PC-3 (cell line): Measurements from ENCODE around the gene HMCN1. TPM values are rescaled to one million over a fixed set of nuclear protein-coding genes. Genes with fewer than 3 reads are reported as not detected.

Experiments
- ATAC-seq: fragments of 200-7000 bp; cut with Tn5 transposase; 2 replicates; pipeline ENCODE4 v1.9.1; 2020; ENCODE audit warnings: mild to moderate bottlenecking, moderate library complexity
- BruUV-seq: library from RNA; stranded (reverse); fragments of 400-500 nt; replicated peaks from 2 replicates; lab custom pipeline; 2021; lab: Mats Ljungman, UMichigan
- CTCF ChIA-PET: fragments of 300-600 bp; sonication (Branson Sonifier 250); formaldehyde crosslinking; loops from one replicate; lab custom pipeline; 2022; ENCODE audit warnings: antibody characterized with exemption; lab: Charles Lee
- POLR2A ChIA-PET: fragments of 300-600 bp; sonication (Branson Sonifier 250); formaldehyde crosslinking; loops from one replicate; lab custom pipeline; 2022; ENCODE audit warnings: antibody characterized with exemption; ENCODE audit not compliant: unreplicated experiment; lab: Charles Lee
- DNase-seq: peaks from one replicate; pipeline ENCODE4 v3.0.0-alpha.2; 2015
- H2AFZ ChIP-seq: fragments of 300-600 bp; sonication (generic); 2 replicates; pipeline ENCODE4 v1.6.0; 2016; ENCODE audit warnings: antibody characterized with exemption, low read length
- H3F3A ChIP-seq: fragments of 300-600 bp; sonication (generic); one replicate; pipeline ENCODE4 v1.6.0; 2017; ENCODE audit warnings: antibody characterized with exemption, low read length, control low read depth, mild to moderate bottlenecking; ENCODE audit not compliant: unreplicated experiment
- H3K27ac ChIP-seq: fragments of 300-600 bp; sonication (generic); 2 replicates; pipeline ENCODE4 v1.5.1; 2016; ENCODE audit warnings: mild to moderate bottlenecking, low read length
- H3K27me3 ChIP-seq: fragments of 300-600 bp; sonication (generic); 2 replicates; pipeline ENCODE4 v1.6.1; 2016; ENCODE audit warnings: low read length, mixed read lengths
- H3K36me3 ChIP-seq: fragments of 300-600 bp; sonication (generic); 2 replicates; pipeline ENCODE4 v1.6.1; 2016; ENCODE audit warnings: low read depth, mixed run types, low read length, mixed read lengths
- H3K4me1 ChIP-seq: fragments of 300-600 bp; sonication (generic); 2 replicates; pipeline ENCODE4 v1.5.1; 2016; ENCODE audit warnings: low read length; ENCODE audit not compliant: insufficient read depth
- H3K4me2 ChIP-seq: fragments of 300-600 bp; sonication (generic); 2 replicates; pipeline ENCODE4 v1.6.0; 2016; ENCODE audit warnings: low read length
- H3K4me3 ChIP-seq: fragments of 300-600 bp; sonication (generic); 2 replicates; pipeline ENCODE4 v1.5.1; 2016; ENCODE audit warnings: mild to moderate bottlenecking, low read length, mixed read lengths
- H3K79me2 ChIP-seq: fragments of 300-600 bp; sonication (generic); 2 replicates; pipeline ENCODE4 v1.6.1; 2017; ENCODE audit warnings: low read length, mixed read lengths
- H3K9ac ChIP-seq: fragments of 300-600 bp; sonication (generic); 2 replicates; pipeline ENCODE4 v1.6.0; 2016; ENCODE audit warnings: mild to moderate bottlenecking, low read length
- H3K9me2 ChIP-seq: fragments of 300-600 bp; sonication (generic); replicated peaks from 2 replicates; pipeline ENCODE4 v1.6.1; 2016; ENCODE audit warnings: mixed run types, low read length, mixed read lengths
- H3K9me3 ChIP-seq: fragments of 300-600 bp; sonication (generic); 2 replicates; pipeline ENCODE4 v1.6.1; 2016; ENCODE audit warnings: low read length, mixed read lengths
- H4K20me1 ChIP-seq: fragments of 300-600 bp; sonication (generic); 2 replicates; pipeline ENCODE4 v1.6.1; 2016; ENCODE audit warnings: low read length, mixed read lengths
- EZH2 ChIP-seq: fragments of 300-600 bp; sonication (generic); IDR thresholded peaks from one replicate; pipeline ENCODE4 v1.6.1; 2017; ENCODE audit warnings: antibody characterized with exemption, mild to moderate bottlenecking, low read length; ENCODE audit not compliant: unreplicated experiment
- EZH2phosphoT487 ChIP-seq: fragments of 300-600 bp; sonication (generic); IDR thresholded peaks from 2 replicates; pipeline ENCODE4 v1.6.1; 2018; ENCODE audit warnings: mild to moderate bottlenecking, antibody characterized with exemption, low read length, borderline replicate concordance
- intact Hi-C: fragments of 100-400 bp; cut with micrococcal nuclease; formaldehyde crosslinking; loops from 2 replicates; pipeline ENCODE4 v1.9.0; 2023
- total RNA-seq: library from RNA; depleted of rRNA; stranded (reverse); fragments of >200 nt; gene quantifications from 2 replicates; pipeline ENCODE4 v1.2.3, GENCODE V29; 2014
- TF ChIP-seq, protein P1 (sequence below): fragments of 300-600 bp; sonication (generic); conservative IDR thresholded peaks from 2 replicates; pipeline ENCODE4 v1.5.1; 2017; ENCODE audit warnings: antibody characterized with exemption, low read depth, mild to moderate bottlenecking, low read length

Gene HMCN1
- total RNA-seq, 1 experiment from 2014 or later: 0.66 TPM

DNA sequence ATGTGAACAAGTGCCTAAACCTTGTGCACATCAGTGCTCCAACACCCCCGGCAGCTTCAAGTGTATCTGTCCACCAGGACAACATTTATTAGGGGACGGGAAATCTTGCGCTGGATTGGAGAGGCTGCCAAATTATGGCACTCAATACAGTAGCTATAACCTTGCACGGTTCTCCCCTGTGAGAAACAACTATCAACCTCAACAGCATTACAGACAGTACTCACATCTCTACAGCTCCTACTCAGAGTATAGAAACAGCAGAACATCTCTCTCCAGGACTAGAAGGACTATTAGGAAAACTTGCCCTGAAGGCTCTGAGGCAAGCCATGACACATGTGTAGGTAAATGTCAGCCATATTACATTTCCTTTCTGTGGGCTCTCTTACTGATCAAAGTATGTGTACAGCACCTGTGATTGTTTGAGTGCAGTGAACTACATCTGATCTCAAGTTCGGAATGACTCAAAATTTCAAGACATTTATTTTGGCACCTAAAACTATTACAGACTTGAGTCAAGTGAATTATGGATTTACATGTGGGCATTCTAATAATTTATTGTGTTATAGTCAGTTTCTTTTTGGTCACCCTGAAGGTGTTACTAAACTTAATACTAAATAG lies 444.3 kb downstream of the HMCN1 start:
- intact Hi-C loops: no loop called here
- DNase-seq (peak; percentile 72), ATAC-seq (peak; percentile 48)
- TF ChIP-seq EZH2phosphoT487 (no peak), EZH2 (no peak)
- TF ChIP-seq, protein P1, sequence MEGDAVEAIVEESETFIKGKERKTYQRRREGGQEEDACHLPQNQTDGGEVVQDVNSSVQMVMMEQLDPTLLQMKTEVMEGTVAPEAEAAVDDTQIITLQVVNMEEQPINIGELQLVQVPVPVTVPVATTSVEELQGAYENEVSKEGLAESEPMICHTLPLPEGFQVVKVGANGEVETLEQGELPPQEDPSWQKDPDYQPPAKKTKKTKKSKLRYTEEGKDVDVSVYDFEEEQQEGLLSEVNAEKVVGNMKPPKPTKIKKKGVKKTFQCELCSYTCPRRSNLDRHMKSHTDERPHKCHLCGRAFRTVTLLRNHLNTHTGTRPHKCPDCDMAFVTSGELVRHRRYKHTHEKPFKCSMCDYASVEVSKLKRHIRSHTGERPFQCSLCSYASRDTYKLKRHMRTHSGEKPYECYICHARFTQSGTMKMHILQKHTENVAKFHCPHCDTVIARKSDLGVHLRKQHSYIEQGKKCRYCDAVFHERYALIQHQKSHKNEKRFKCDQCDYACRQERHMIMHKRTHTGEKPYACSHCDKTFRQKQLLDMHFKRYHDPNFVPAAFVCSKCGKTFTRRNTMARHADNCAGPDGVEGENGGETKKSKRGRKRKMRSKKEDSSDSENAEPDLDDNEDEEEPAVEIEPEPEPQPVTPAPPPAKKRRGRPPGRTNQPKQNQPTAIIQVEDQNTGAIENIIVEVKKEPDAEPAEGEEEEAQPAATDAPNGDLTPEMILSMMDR: no peak
- H4K20me1 ChIP-seq: no peaks in the 10 kb centered on the region
- no peaks in the 10 kb centered on the region for H3K9me2 ChIP-seq
- no peaks in the 10 kb centered on the region for H3K36me3 ChIP-seq
- peak overlapping the region; percentile 45; the same call in 1 of the 2 replicates for H2AFZ ChIP-seq
- H3K27me3 ChIP-seq: no peaks in the 10 kb centered on the region
- H3K79me2 ChIP-seq: no peaks in the 10 kb centered on the region
- POLR2A ChIA-PET: no interaction called here
- H3K9ac ChIP-seq: peak overlapping the region; percentile 18; the same call in 1 of the 2 replicates
- peak overlapping the region; percentile 20; the same call in 1 of the 2 replicates for H3K4me3 ChIP-seq
- peak overlapping the region; percentile 54 for H3K4me2 ChIP-seq
- BruUV-seq: no TSS peak
- peaks cover 34% of the 10 kb centered on the region for H3K4me1 ChIP-seq
- CTCF ChIA-PET: no interaction called here
- no peaks in the 10 kb centered on the region for H3F3A ChIP-seq
- no peaks in the 10 kb centered on the region for H3K9me3 ChIP-seq
- peak overlapping the region; percentile 71 for H3K27ac ChIP-seq

GRCh38 chr1:186179231-186179630 lies 445.0 kb downstream of the HMCN1 start:
- H3K4me2 ChIP-seq: peak overlapping the region; percentile 54
- intact Hi-C loops: no loop called here
- H3K36me3 ChIP-seq: no peaks in the 10 kb centered on the region
- no peaks in the 10 kb centered on the region for H3F3A ChIP-seq
- peak overlapping the region; percentile 14; the same call in 1 of the 2 replicates for H2AFZ ChIP-seq
- H3K9me3 ChIP-seq: no peaks in the 10 kb centered on the region
- H3K79me2 ChIP-seq: no peaks in the 10 kb centered on the region
- H3K27ac ChIP-seq: peak overlapping the region; percentile 71
- peaks cover 41% of the 10 kb centered on the region for H3K4me1 ChIP-seq
- no peaks in the 10 kb centered on the region for H3K9me2 ChIP-seq
- TF ChIP-seq EZH2 (no peak), EZH2phosphoT487 (no peak)
- TF ChIP-seq, protein P1: no peak
- no peak for DNase-seq
- H3K9ac ChIP-seq: peak overlapping the region; percentile 18; the same call in 1 of the 2 replicates
- no TSS peak for BruUV-seq
- no peaks in the 10 kb centered on the region for H4K20me1 ChIP-seq
- no peaks in the 10 kb centered on the region for H3K27me3 ChIP-seq
- peak overlapping the region; percentile 20; the same call in 1 of the 2 replicates for H3K4me3 ChIP-seq
- ATAC-seq: no peak
- ChIA-PET CTCF (no interaction called here), POLR2A (no interaction called here)

- H3K79me2 ChIP-seq: no peaks in the 10 kb centered on the region
- no peaks in the 10 kb centered on the region for H3K9me3 ChIP-seq
- peak; percentile 91 for DNase-seq
- H3K27ac ChIP-seq: peak overlapping the region; percentile 97
- peak overlapping the region; percentile 82 for H3K4me2 ChIP-seq
- ATAC-seq: peak; percentile 64
- TF ChIP-seq, protein P1: no peak
- TF ChIP-seq EZH2phosphoT487 (no peak), EZH2 (no peak)
- ChIA-PET CTCF (interaction anchor here (0.6 kb wide), 1 partner anchor 29 kb away, joined by 3 read pairs; no protein-coding TSS in a partner anchor), POLR2A (no interaction called here)
- H3K27me3 ChIP-seq: no peaks in the 10 kb centered on the region
- peaks cover 76% of the 10 kb centered on the region for H3K4me1 ChIP-seq
- no peaks in the 10 kb centered on the region for H3K9me2 ChIP-seq
- H3K9ac ChIP-seq: peak overlapping the region; percentile 70
- no peaks in the 10 kb centered on the region for H3F3A ChIP-seq
- H3K36me3 ChIP-seq: no peaks in the 10 kb centered on the region
- peak overlapping the region; percentile 31; the same call in 1 of the 2 replicates for H3K4me3 ChIP-seq
- intact Hi-C loops: no loop called here
- no peaks in the 10 kb centered on the region for H4K20me1 ChIP-seq
- peak overlapping the region; percentile 68; the same call in 1 of the 2 replicates for H2AFZ ChIP-seq
- no TSS peak for BruUV-seq
These were observed 449.0 kb downstream of the HMCN1 start for GRCh38 chr1:186183219-186183618.
